GM19328 (cell line): ENCODE data around the gene CD300LD.

Experiments
- ATAC-seq: cut with Tn5 transposase; IDR thresholded peaks from one replicate; pipeline ENCODE4 v1.9.1; 2021; ENCODE audit warnings: mild to moderate bottlenecking, moderate library complexity; ENCODE audit not compliant: unreplicated experiment

Gene CD300LD

GRCh38 chr17:74607221-74607620 lies 15.1 kb upstream of the CD300LD start:
- ATAC-seq: no peak

DNA sequence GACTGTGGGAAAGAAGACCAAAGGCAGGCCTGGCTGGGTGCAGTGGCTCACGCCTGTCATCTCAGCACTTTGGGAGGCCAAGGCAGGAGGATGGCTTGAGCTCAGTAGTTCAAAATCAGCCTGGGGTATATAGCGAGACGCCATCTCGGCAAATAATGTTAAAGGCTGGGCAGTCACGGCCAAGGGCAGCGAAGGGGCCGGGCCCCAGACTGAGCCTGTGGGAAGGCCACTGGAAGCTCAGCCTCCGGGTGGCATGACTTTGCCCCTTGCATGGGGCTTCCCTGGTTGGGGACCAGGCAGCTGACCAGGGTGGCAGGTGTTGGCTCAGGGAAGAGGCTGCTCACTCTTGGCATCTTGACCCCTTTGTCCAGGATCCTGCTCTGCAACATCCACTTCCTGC lies 14.0 kb upstream of the CD300LD start:
- no peak for ATAC-seq

GRCh38 chr17:74605361-74605760 lies 13.3 kb upstream of the CD300LD start:
- no peak for ATAC-seq

DNA sequence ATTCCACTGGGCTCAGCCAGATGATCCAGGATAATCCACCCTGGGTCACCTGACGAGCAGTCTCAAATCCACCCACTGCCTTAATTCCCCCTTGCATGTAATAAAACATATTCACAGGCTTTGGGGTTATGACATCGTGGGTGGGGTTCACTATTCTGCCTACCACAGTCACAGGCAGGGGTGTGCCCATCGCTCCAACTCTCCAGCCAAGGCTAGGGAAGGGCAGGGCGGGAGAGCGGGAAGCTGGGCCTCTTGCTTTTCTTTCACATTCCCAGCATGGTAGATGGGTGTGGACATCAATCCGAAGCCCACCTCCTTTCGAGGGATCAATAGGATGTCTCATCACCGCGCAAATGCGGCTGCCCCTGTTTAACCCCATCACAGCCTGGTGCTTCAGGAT lies 12.7 kb upstream of the CD300LD start:
- no peak for ATAC-seq

- no peak for ATAC-seq
These were observed 12.1 kb upstream of the CD300LD start for GRCh38 chr17:74604200-74604599.

- no peak for ATAC-seq
These were observed 11.7 kb upstream of the CD300LD start for GRCh38 chr17:74603746-74604145.

- no peak for ATAC-seq
These were observed 11.1 kb upstream of the CD300LD start for GRCh38 chr17:74603037-74603635.

GRCh38 chr17:74601944-74602572 lies 10.0 kb upstream of the CD300LD start:
- ATAC-seq: no peak

GRCh38 chr17:74599448-74599939 lies 7.4 kb upstream of the CD300LD start:
- ATAC-seq: no peak

DNA sequence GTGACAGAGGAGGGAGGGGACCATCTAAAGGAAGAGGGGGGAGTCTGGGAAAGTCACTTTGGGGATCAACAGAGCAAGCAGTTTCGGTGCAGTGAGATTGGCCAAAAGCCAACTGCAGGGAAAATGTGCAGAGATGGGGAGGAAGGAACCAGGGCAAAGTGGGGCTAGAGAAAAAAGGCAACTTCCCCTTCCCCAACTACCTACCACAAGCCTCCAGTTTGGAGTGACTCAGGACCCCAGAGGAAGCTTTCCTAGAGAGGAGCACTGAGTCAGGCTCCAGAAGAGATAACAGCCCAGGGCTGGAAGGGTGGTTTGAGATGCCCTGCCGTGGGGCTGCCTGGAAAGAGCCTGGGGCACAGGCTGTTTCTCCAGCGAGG lies 6.9 kb upstream of the CD300LD start:
- ATAC-seq: no peak

GRCh38 chr17:74598346-74599022 lies 6.4 kb upstream of the CD300LD start:
- ATAC-seq: no peak

- ATAC-seq: no peak
These were observed 5.1 kb upstream of the CD300LD start for GRCh38 chr17:74597069-74597790.

- no peak for ATAC-seq
These were observed 3.1 kb upstream of the CD300LD start for GRCh38 chr17:74595037-74595750.

DNA sequence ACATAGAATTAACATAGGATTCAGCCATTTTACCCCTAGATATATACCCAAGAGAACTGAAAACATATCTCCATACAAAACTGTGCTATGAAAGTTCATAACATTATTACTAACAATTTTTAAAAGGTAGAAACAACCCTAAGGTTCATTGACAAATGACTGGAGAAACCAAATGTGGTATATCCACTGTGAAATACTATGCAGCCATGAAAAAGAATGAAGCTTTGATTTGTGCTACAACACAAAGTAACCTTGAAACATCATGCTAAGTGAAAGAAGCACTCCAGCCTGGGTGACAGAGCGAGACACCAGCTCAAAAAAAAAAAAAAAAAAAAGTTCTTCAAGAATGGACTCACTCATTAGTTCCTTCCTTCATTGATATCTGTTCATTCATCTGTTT lies 580 bp downstream of the CD300LD start:
- ATAC-seq: no peak

GRCh38 chr17:74585711-74586110 lies 6.4 kb downstream of the CD300LD start:
- ATAC-seq: no peak

DNA sequence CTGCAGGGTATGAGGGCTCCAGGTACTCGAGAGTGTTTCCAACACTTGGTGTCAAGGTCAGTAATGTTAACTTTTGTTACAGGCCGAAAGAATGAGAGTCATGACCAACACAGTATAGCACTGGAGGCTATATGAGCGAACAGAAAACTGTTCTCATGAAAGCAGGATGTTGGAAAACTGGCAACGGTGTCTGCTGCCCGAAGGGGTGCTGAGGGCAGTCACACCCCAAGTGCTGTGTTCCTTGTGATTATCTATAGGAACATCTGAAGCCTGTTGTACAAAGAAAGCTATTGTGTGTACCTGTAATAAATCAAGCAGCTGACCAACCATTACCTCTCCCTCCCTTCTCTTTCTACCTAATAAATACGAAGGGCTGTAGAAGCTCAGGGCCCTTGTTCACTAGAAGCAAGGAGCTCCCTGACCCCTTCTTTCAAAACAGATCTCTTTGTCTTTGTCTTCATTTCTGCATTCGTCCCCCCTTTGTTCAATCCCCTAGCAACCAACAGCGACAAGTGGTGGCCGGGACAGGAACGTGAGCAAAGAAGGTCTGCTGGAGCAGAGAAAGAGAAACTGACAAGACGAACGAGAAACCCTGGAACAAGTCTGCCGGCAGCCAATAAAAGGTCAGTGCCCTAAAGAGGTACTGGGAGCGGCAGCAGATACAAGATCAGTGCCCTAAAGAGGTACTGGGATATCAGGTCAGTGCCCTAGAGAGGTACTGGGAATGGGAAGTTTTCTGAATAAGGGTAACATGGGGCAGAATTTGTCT lies 7.6 kb downstream of the CD300LD start:
- ATAC-seq: no peak

- ATAC-seq: no peak
These were observed 9.4 kb downstream of the CD300LD start for GRCh38 chr17:74582633-74583032.

DNA sequence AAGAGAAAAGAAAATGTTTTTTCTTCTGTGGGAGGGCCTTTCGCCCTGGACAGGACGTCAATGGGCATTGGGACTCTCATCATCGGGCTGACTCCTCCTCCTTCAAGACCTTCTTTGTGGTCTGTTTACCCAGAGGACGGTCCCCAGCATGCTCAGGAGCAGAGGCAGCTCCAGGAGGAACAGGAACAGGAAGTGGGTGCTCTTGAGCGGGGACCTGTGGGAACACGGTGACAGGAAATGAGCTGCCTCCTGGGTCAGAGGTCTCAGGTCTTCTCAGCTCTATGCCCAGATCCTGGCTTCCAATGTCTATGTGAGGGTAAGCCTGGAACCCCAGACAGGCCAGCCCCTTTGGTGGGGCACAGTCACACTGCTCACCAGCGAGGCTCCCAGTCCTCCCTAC lies 12.2 kb downstream of the CD300LD start:
- ATAC-seq: no peak

GRCh38 chr17:74578979-74579378 lies 13.1 kb downstream of the CD300LD start:
- no peak for ATAC-seq

DNA sequence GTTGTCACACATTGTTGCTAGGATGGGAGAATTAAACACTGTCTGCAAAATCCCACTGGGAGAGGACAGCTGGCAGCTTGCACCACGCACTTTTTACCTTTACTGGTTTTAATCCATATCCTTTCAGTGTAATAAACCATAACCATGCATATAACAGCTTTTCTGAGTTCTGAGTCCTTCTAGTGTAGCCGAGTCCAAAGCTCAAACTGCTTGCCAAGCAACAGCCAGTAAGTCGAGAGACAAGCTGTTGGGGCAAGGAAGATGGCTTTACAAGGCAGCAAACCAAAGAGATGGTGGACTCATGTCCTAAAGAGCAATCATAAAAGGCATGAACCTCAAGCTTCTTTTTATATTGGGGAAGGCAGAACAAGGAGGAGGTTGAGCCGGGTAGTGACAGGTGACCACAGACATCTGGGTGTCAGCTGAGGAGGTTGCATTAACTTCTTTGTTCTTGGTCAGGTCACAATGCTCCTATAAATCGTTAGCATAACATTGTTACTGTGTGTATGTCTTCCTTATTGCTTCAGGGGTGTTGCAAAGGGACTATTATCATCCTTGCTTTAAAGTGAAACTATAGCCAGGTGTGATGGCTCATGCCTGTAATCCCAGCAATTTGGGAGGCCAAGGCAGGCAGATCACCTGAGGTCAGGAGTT lies 17.5 kb downstream of the CD300LD start:
- ATAC-seq: no peak
